Parathyroid adenoma (tissue), 2 donors: Measurements from ENCODE around the gene UNC13B.

Source experiments
- H2AFZ ChIP-seq: fragments of 300-600 bp; sonication (generic); one replicate; pipeline ENCODE4 v1.7.0; 2017; ENCODE audit warnings: antibody characterized with exemption, mild to moderate bottlenecking
- H3K27ac ChIP-seq: fragments of 300-600 bp; sonication (generic); one replicate; pipeline ENCODE4 v1.7.0; 2017
- H3K27me3 ChIP-seq: fragments of 300-600 bp; sonication (generic); one replicate; pipeline ENCODE4 v1.7.0; 2017; ENCODE audit warnings: low read length; ENCODE audit not compliant: control insufficient read depth, insufficient read depth
- H3K36me3 ChIP-seq: fragments of 300-600 bp; sonication (generic); one replicate; pipeline ENCODE4 v1.7.0; 2017; ENCODE audit warnings: low read length; ENCODE audit not compliant: control insufficient read depth, insufficient read depth
- H3K4me1 ChIP-seq: fragments of 300-600 bp; sonication (generic); one replicate; pipeline ENCODE4 v1.7.0; 2017; ENCODE audit warnings: control low read depth
- H3K4me2 ChIP-seq: fragments of 300-600 bp; sonication (generic); one replicate; pipeline ENCODE4 v1.7.0; 2017; ENCODE audit warnings: low read length
- H3K4me3 ChIP-seq: fragments of 300-600 bp; sonication (generic); one replicate; pipeline ENCODE4 v1.7.0; 2017; ENCODE audit warnings: low read depth, low read length
- H3K79me2 ChIP-seq: fragments of 300-600 bp; sonication (generic); one replicate; pipeline ENCODE4 v1.7.0; 2017; ENCODE audit warnings: control low read depth
- H3K9ac ChIP-seq: fragments of 300-600 bp; sonication (generic); one replicate; pipeline ENCODE4 v1.7.0; 2017; ENCODE audit warnings: mild to moderate bottlenecking
- H3K9me3 ChIP-seq: fragments of 300-600 bp; sonication (generic); one replicate; pipeline ENCODE4 v1.7.0; 2017; ENCODE audit warnings: low read length; ENCODE audit not compliant: control insufficient read depth
- TF ChIP-seq, protein P1 (sequence below): fragments of 300-600 bp; sonication (generic); IDR thresholded peaks from one replicate; pipeline ENCODE4 v1.7.0; 2017; ENCODE audit warnings: antibody characterized with exemption, mild to moderate bottlenecking
- donor health status: primary hyperparathyroidism.

UNC13B gene

GRCh38 chr9:35357826-35358225 lies 196.0 kb downstream of the UNC13B start:
- Histone ChIP-seq H3K4me3 (no peak overlapping the region), H3K27ac (no peak overlapping the region), H3K27me3 (no peaks in the 10 kb centered on the region), H3K4me1 (no peaks in the 10 kb centered on the region), H3K79me2 (no peaks in the 10 kb centered on the region), H3K4me2 (no peak overlapping the region), H3K9me3 (no peaks in the 10 kb centered on the region), H3K9ac (no peak overlapping the region), H2AFZ (no peak overlapping the region), H3K36me3 (no peaks in the 10 kb centered on the region)
- TF ChIP-seq, protein P1, sequence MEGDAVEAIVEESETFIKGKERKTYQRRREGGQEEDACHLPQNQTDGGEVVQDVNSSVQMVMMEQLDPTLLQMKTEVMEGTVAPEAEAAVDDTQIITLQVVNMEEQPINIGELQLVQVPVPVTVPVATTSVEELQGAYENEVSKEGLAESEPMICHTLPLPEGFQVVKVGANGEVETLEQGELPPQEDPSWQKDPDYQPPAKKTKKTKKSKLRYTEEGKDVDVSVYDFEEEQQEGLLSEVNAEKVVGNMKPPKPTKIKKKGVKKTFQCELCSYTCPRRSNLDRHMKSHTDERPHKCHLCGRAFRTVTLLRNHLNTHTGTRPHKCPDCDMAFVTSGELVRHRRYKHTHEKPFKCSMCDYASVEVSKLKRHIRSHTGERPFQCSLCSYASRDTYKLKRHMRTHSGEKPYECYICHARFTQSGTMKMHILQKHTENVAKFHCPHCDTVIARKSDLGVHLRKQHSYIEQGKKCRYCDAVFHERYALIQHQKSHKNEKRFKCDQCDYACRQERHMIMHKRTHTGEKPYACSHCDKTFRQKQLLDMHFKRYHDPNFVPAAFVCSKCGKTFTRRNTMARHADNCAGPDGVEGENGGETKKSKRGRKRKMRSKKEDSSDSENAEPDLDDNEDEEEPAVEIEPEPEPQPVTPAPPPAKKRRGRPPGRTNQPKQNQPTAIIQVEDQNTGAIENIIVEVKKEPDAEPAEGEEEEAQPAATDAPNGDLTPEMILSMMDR = no peak

DNA sequence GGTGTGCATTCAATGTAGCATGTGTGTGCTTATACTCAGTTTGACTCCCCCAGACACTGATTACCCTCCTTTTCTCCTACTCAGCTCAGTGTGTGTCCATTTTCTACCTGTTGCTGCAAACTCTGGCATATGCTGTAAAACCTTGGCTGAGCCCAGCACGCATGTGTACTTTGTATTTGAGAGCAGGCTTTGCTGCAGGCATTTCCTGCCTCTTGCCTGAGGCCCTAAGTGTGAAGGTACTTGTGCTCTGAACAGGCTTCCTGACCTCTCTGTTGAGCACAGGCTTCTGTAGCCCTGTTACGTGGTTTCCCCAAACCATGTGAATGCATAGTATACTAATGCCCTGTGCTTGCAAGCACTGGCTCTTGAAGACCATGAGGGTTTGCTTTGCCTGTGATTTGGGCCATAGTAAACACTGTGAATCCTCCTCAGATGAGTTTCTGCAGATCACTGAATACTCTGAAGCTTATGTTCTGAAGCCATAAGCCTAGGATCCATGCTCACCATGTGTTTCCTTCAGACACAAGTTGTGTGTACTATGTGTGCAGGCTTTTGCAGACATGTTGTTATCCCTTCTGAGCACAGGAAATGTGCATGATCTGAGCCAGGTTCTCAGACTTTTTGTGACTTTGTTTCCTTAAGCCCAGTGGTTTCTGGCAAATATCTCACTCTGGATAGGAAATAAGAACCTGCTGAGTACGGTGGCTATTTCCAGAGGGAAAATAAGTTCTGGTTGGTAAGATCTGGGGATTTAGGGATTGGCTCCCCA lies 203.2 kb downstream of the UNC13B start:
- H3K36me3 ChIP-seq = no peaks in the 10 kb centered on the region
- H3K4me2 ChIP-seq = no peak overlapping the region
- H3K27ac ChIP-seq = no peak overlapping the region
- no peaks in the 10 kb centered on the region for H3K9me3 ChIP-seq
- H3K79me2 ChIP-seq = no peaks in the 10 kb centered on the region
- no peaks in the 10 kb centered on the region for H3K27me3 ChIP-seq
- no peak overlapping the region for H3K9ac ChIP-seq
- H3K4me1 ChIP-seq = no peaks in the 10 kb centered on the region
- H3K4me3 ChIP-seq = no peak overlapping the region
- TF ChIP-seq, protein P1 = no peak
- no peak overlapping the region for H2AFZ ChIP-seq

DNA sequence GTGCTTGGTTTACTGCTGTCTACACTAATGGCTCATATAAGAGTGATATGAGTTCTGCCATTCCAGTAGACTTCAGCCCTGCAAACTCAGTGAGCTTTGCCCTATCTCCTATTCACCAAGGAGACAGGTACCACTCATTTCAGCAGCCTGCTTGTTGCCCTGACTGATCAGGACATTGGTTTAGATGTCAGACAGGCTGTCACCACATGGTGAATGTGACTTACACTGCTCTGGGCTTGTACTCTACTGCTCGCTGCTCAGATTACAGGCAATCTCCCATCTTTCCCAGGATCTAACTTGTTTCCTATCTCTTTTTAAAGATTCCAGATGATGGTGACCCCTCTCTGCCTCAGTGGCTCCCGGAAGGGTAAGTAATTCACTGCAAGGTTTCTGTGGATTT lies 204.8 kb downstream of the UNC13B start:
- Histone ChIP-seq H3K27ac (no peak overlapping the region), H3K4me1 (no peaks in the 10 kb centered on the region), H3K27me3 (no peaks in the 10 kb centered on the region), H3K9me3 (no peaks in the 10 kb centered on the region), H2AFZ (no peak overlapping the region), H3K79me2 (no peaks in the 10 kb centered on the region), H3K9ac (no peak overlapping the region), H3K4me2 (no peak overlapping the region), H3K4me3 (no peak overlapping the region), H3K36me3 (no peaks in the 10 kb centered on the region)
- TF ChIP-seq, protein P1 = no peak

GRCh38 chr9:35367451-35367850 lies 205.6 kb downstream of the UNC13B start:
- TF ChIP-seq, protein P1 = no peak
- H3K4me1 ChIP-seq = no peaks in the 10 kb centered on the region
- H3K9me3 ChIP-seq = no peaks in the 10 kb centered on the region
- no peaks in the 10 kb centered on the region for H3K36me3 ChIP-seq
- no peak overlapping the region for H3K4me2 ChIP-seq
- no peaks in the 10 kb centered on the region for H3K79me2 ChIP-seq
- no peak overlapping the region for H2AFZ ChIP-seq
- H3K9ac ChIP-seq = no peak overlapping the region
- H3K27ac ChIP-seq = no peak overlapping the region
- H3K4me3 ChIP-seq = no peak overlapping the region
- H3K27me3 ChIP-seq = no peaks in the 10 kb centered on the region

- Histone ChIP-seq H3K4me2 (no peak overlapping the region), H3K36me3 (no peaks in the 10 kb centered on the region), H2AFZ (no peak overlapping the region), H3K9me3 (no peaks in the 10 kb centered on the region), H3K27me3 (no peaks in the 10 kb centered on the region), H3K4me3 (no peak overlapping the region), H3K27ac (no peak overlapping the region), H3K79me2 (no peaks in the 10 kb centered on the region), H3K9ac (no peak overlapping the region), H3K4me1 (no peaks in the 10 kb centered on the region)
- TF ChIP-seq, protein P1 = no peak
These were observed 208.4 kb downstream of the UNC13B start for GRCh38 chr9:35370241-35370640.
